ENCODE results near the gene OR2A2. TPM values are rescaled to one million over a fixed set of nuclear protein-coding genes. Genes with fewer than 3 reads are reported as not detected.
A peak's percentile ranks its signal among the peaks of the same experiment; 100 is the strongest.

The OR2A2 gene
- total and polyA plus RNA-seq, 3 experiments from 2014 or later, result not detected

DNA sequence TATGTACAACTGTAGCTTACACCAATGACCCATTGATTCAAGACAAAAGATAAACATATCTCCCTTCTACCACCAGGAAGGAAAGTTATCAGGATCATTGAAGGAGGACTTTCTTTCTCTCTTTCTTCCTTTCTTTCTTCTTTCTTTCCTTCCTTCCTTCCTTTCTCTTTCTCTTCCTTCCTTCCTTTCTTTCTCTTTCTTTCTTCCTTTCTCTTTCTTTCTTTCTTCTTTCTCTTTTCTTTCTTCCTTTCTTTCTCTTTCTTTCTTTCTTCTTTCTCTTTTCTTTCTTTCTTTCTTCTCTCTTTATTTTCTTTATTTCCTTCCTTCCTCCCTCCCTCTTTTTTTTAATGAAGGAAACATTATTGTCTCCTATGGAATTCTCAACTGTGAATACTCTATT is 10.6 kb upstream of the OR2A2 start:
- Mint-ChIP-seq H3K9me3 (no peaks in the 10 kb centered on the region), H3K36me3 (no peaks in the 10 kb centered on the region), H3K27ac (no peak overlapping the region), H3K27me3 (peaks cover 3 to 52% of the 10 kb centered on the region in 2 donors), H3K4me3 (no peak overlapping the region), H3K4me1 (no peaks in the 10 kb centered on the region)
- Histone ChIP-seq H3K4me3 (ENCODE audit: low read length) (no peak overlapping the region), H3K27me3 (ENCODE audit: insufficient read depth, low read length, poor library complexity, severe bottlenecking) (no peaks in the 10 kb centered on the region), H3K4me1 (ENCODE audit: insufficient read depth, low read length) (peaks cover 8% of the 10 kb centered on the region), H3K36me3 (ENCODE audit: insufficient read depth, low read length) (no peaks in the 10 kb centered on the region), H3K9me3 (ENCODE audit: low read length) (no peaks in the 10 kb centered on the region), H3K27ac (ENCODE audit: low read depth, low read length) (no peak overlapping the region)
- DNase-seq, result no peak
- ChIA-PET CTCF (interaction anchor here (1.0 kb wide), 1 partner anchor 29 kb away, joined by 3 read pairs; no protein-coding TSS in a partner anchor), POLR2A (no interaction called here)

- no peak overlapping the region for H3K27ac Mint-ChIP-seq
- H3K9me3 Mint-ChIP-seq, result no peaks in the 10 kb centered on the region
- no peaks in the 10 kb centered on the region for H3K4me1 Mint-ChIP-seq
- H3K4me3 Mint-ChIP-seq, result no peak overlapping the region
- CTCF ChIA-PET, result no interaction called here
- POLR2A ChIA-PET, result no interaction called here
- H3K27me3 Mint-ChIP-seq, result peaks cover 1 to 34% of the 10 kb centered on the region in 2 donors
- H3K4me1 ChIP-seq (ENCODE audit: insufficient read depth, low read length), result peaks cover 8% of the 10 kb centered on the region
- no peaks in the 10 kb centered on the region for H3K9me3 ChIP-seq (ENCODE audit: low read length)
- no peaks in the 10 kb centered on the region for H3K36me3 Mint-ChIP-seq
- H3K4me3 ChIP-seq (ENCODE audit: low read length), result no peak overlapping the region
- H3K36me3 ChIP-seq (ENCODE audit: insufficient read depth, low read length), result no peaks in the 10 kb centered on the region
- DNase-seq, result no peak
- no peaks in the 10 kb centered on the region for H3K27me3 ChIP-seq (ENCODE audit: insufficient read depth, low read length, poor library complexity, severe bottlenecking)
- H3K27ac ChIP-seq (ENCODE audit: low read depth, low read length), result no peak overlapping the region
These were observed 8.8 kb upstream of the OR2A2 start for GRCh38 chr7:144100607-144101006.

GRCh38 chr7:144102041-144102440 is 7.3 kb upstream of the OR2A2 start:
- peaks cover 8% of the 10 kb centered on the region for H3K4me1 ChIP-seq (ENCODE audit: insufficient read depth, low read length)
- Mint-ChIP-seq H3K4me1 (no peaks in the 10 kb centered on the region), H3K27ac (no peak overlapping the region), H3K4me3 (no peak overlapping the region), H3K9me3 (no peaks in the 10 kb centered on the region), H3K27me3 (peaks cover 1 to 26% of the 10 kb centered on the region in 2 donors), H3K36me3 (no peaks in the 10 kb centered on the region)
- no peak overlapping the region for H3K4me3 ChIP-seq (ENCODE audit: low read length)
- H3K36me3 ChIP-seq (ENCODE audit: insufficient read depth, low read length), result no peaks in the 10 kb centered on the region
- CTCF ChIA-PET, result no interaction called here
- no peak overlapping the region for H3K27ac ChIP-seq (ENCODE audit: low read depth, low read length)
- no peaks in the 10 kb centered on the region for H3K27me3 ChIP-seq (ENCODE audit: insufficient read depth, low read length, poor library complexity, severe bottlenecking)
- H3K9me3 ChIP-seq (ENCODE audit: low read length), result no peaks in the 10 kb centered on the region
- DNase-seq, result no peak
- POLR2A ChIA-PET, result no interaction called here

DNA sequence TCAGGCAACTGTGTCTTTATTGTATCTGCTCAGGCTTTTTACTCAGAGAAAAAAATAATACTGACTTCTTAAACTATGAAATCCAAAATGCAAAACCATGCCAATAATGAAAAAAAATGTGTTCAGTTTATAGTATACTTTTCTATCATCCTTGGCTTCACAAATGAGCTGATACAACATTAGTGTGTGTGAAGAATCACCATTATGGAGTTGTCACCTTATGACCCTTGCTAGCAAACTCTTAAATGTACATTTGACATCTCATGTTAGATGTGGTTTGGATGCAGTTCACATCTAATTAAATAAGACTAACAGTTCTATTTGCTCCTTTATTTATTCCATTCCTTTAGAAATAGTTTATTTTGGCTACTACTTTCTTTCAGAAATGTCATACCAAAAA is 4.2 kb upstream of the OR2A2 start:
- no peak for DNase-seq
- POLR2A ChIA-PET, result no interaction called here
- no peaks in the 10 kb centered on the region for H3K4me1 Mint-ChIP-seq
- no peaks in the 10 kb centered on the region for H3K36me3 Mint-ChIP-seq
- Histone ChIP-seq H3K4me3 (ENCODE audit: low read length) (no peak overlapping the region), H3K4me1 (ENCODE audit: insufficient read depth, low read length) (peaks cover 6% of the 10 kb centered on the region), H3K9me3 (ENCODE audit: low read length) (no peaks in the 10 kb centered on the region), H3K27me3 (ENCODE audit: insufficient read depth, low read length, poor library complexity, severe bottlenecking) (no peaks in the 10 kb centered on the region), H3K36me3 (ENCODE audit: insufficient read depth, low read length) (no peaks in the 10 kb centered on the region), H3K27ac (ENCODE audit: low read depth, low read length) (no peak overlapping the region)
- no peak overlapping the region for H3K27ac Mint-ChIP-seq
- CTCF ChIA-PET, result no interaction called here
- H3K4me3 Mint-ChIP-seq, result no peak overlapping the region
- peaks cover 2 to 18% of the 10 kb centered on the region in 2 donors for H3K27me3 Mint-ChIP-seq
- no peaks in the 10 kb centered on the region for H3K9me3 Mint-ChIP-seq

- H3K36me3 Mint-ChIP-seq, result no peaks in the 10 kb centered on the region
These were observed 889 bp downstream of the OR2A2 start for GRCh38 chr7:144110272-144110671.

DNA sequence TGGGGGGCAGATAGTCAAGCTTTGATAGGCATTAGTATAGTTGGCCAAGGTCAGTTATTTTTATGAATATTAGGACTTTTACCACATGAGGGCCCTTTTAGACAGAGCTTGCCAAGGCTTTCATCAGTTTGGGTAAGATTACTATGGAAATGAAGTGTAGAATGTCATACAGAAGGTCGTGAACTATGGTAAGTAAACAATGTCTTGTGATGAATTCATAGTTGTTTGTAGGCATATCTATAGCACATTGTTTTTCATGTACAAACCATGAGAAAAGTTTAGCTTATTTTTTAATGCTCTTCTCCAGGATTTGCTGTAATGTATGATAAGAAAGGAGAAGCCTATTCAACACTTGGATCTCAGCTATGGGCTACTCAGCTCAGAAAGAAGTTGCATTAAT is 4.3 kb downstream of the OR2A2 start:
- CTCF ChIA-PET, result interaction anchor here (0.7 kb wide), 1 partner anchor 14 kb away, joined by 3 read pairs; no protein-coding TSS in a partner anchor
- Mint-ChIP-seq H3K4me1 (no peaks in the 10 kb centered on the region), H3K27ac (no peak overlapping the region), H3K4me3 (no peak overlapping the region), H3K9me3 (peaks cover 0 to 3% (median 0%) of the 10 kb centered on the region in 5 donors), H3K27me3 (peaks cover 5 to 31% of the 10 kb centered on the region in 2 donors), H3K36me3 (no peaks in the 10 kb centered on the region)
- POLR2A ChIA-PET, result no interaction called here
- H3K27ac ChIP-seq (ENCODE audit: low read depth, low read length), result no peak overlapping the region
- no peak overlapping the region for H3K4me3 ChIP-seq (ENCODE audit: low read length)
- no peaks in the 10 kb centered on the region for H3K36me3 ChIP-seq (ENCODE audit: insufficient read depth, low read length)
- no peaks in the 10 kb centered on the region for H3K4me1 ChIP-seq (ENCODE audit: insufficient read depth, low read length)
- H3K27me3 ChIP-seq (ENCODE audit: insufficient read depth, low read length, poor library complexity, severe bottlenecking), result no peaks in the 10 kb centered on the region
- no peak for DNase-seq
- H3K9me3 ChIP-seq (ENCODE audit: low read length), result no peaks in the 10 kb centered on the region

More at GRCh38 chr7:144110272-144110671, 889 bp downstream of the OR2A2 start:
- no peaks in the 10 kb centered on the region for H3K4me1 Mint-ChIP-seq
- peaks cover 5 to 22% of the 10 kb centered on the region in 2 donors for H3K27me3 Mint-ChIP-seq
- Histone ChIP-seq H3K9me3 (ENCODE audit: low read length) (no peaks in the 10 kb centered on the region), H3K4me1 (ENCODE audit: insufficient read depth, low read length) (no peaks in the 10 kb centered on the region), H3K27ac (ENCODE audit: low read depth, low read length) (no peak overlapping the region), H3K27me3 (ENCODE audit: insufficient read depth, low read length, poor library complexity, severe bottlenecking) (no peaks in the 10 kb centered on the region), H3K4me3 (ENCODE audit: low read length) (no peak overlapping the region), H3K36me3 (ENCODE audit: insufficient read depth, low read length) (no peaks in the 10 kb centered on the region)
- DNase-seq, result no peak
- no peaks in the 10 kb centered on the region for H3K9me3 Mint-ChIP-seq
- H3K4me3 Mint-ChIP-seq, result no peak overlapping the region
- ChIA-PET CTCF (no interaction called here), POLR2A (no interaction called here)
- no peak overlapping the region for H3K27ac Mint-ChIP-seq

DNA sequence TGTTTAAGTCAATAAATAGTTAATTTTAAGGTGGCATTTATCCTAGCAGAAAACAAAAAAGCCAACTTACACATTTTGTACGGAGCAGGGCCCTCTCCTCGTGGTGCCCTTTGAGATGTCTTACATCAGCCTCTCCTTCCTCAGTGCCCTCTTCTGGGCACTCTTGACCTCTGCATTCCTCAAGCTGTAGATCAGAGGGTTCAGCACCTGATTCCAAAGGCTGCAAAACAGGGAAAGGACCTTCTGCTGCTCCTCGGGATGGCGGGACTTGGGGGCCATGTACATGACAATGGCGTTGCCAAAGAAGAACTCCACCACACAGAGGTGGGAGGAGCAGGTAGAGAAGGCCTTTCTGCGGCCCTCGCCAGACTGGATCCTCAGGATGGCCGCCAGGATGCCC is 9.0 kb downstream of the OR2A2 start:
- H3K4me3 ChIP-seq (ENCODE audit: low read length), result no peak overlapping the region
- DNase-seq, result no peak
- Mint-ChIP-seq H3K4me1 (no peaks in the 10 kb centered on the region), H3K36me3 (no peaks in the 10 kb centered on the region), H3K9me3 (peaks cover 0 to 4% (median 2%) of the 10 kb centered on the region in 5 donors), H3K27me3 (peaks cover 9 to 18% of the 10 kb centered on the region in 2 donors), H3K27ac (no peak overlapping the region), H3K4me3 (no peak overlapping the region)
- ChIA-PET POLR2A (no interaction called here), CTCF (no interaction called here)
- H3K4me1 ChIP-seq (ENCODE audit: insufficient read depth, low read length), result no peaks in the 10 kb centered on the region
- no peaks in the 10 kb centered on the region for H3K36me3 ChIP-seq (ENCODE audit: insufficient read depth, low read length)
- H3K27ac ChIP-seq (ENCODE audit: low read depth, low read length), result no peak overlapping the region
- no peaks in the 10 kb centered on the region for H3K9me3 ChIP-seq (ENCODE audit: low read length)
- no peaks in the 10 kb centered on the region for H3K27me3 ChIP-seq (ENCODE audit: insufficient read depth, low read length, poor library complexity, severe bottlenecking)

DNA sequence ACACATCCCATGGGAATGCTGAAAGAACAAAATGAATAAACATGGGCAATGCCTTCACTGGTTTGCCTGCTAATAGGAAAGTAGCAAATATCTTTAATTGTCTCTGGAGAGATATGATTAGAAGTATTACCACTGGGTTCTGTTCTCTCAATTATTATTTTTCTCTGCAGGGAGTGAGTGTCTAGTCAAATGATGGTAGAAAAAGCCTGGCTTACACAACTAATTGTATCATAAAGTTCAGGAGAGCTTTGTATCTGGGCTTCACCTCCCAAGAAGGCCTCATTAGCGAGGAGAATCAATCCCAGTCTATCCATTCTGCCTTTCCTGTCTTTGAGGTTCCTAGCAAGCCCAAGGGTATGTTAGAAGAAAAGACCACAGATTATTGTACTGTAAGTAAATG is 13.5 kb downstream of the OR2A2 start, which contains the start of gene OR2A14:
Gene OR2A14, plus strand, starts transcription at position 301 of the 400 bp plus-strand sequence. CDS start 5,937 bp downstream, outside the sequence.
- H3K36me3 ChIP-seq (ENCODE audit: insufficient read depth, low read length), result no peaks in the 10 kb centered on the region
- Mint-ChIP-seq H3K36me3 (no peaks in the 10 kb centered on the region), H3K27ac (peak within 1 kb of the TSS in 1 of 8 donors; percentile 11), H3K4me3 (no peak within 1 kb of the TSS), H3K4me1 (no peaks in the 10 kb centered on the region), H3K27me3 (peaks cover 6 to 7% of the 10 kb centered on the region in 2 donors), H3K9me3 (peaks cover 0 to 4% (median 2%) of the 10 kb centered on the region in 5 donors)
- POLR2A ChIA-PET, result no interaction called here
- CTCF ChIA-PET, result no interaction called here
- no peak within 1 kb of the TSS for H3K27ac ChIP-seq (ENCODE audit: low read depth, low read length)
- H3K27me3 ChIP-seq (ENCODE audit: insufficient read depth, low read length, poor library complexity, severe bottlenecking), result no peaks in the 10 kb centered on the region
- H3K9me3 ChIP-seq (ENCODE audit: low read length), result no peaks in the 10 kb centered on the region
- DNase-seq, result no peak
- H3K4me3 ChIP-seq (ENCODE audit: low read length), result no peak within 1 kb of the TSS
- H3K4me1 ChIP-seq (ENCODE audit: insufficient read depth, low read length), result no peaks in the 10 kb centered on the region

All from CD8-positive, alpha-beta memory T cell (primary cell).